HepG2 (cell line): ENCODE results near the gene TXNDC11. TPM values are rescaled to one million over a fixed set of nuclear protein-coding genes. Genes with fewer than 3 reads are reported as not detected.
A peak's percentile ranks its signal among the peaks of the same experiment; 100 is the strongest.

Experiments used
- CHD2 ChIP-seq: IDR thresholded peaks from 2 replicates; pipeline ENCODE4 v1.6.1; 2011; ENCODE audit warnings: low read depth, low read length, improper control_type of control experiment
- FUBP1 ChIP-seq: sonication (generic); formaldehyde crosslinking; IDR thresholded peaks from 2 replicates; pipeline ENCODE4 v1.5.1; 2020; ENCODE audit warnings: missing genetic modification reagents, mild to moderate bottlenecking, borderline replicate concordance
- GABPA ChIP-seq, 2 experiments: IDR thresholded peaks; 2 replicates each; pipeline ENCODE4 v1.6.1; 2011 to 2016; ENCODE audit warnings: low read depth in 2 of 2, low read length in 1 of 2, missing biosample characterization in 1 of 2, missing genetic modification characterization in 1 of 2
- HINFP ChIP-seq: sonication (generic); formaldehyde crosslinking; IDR thresholded peaks from 2 replicates; pipeline ENCODE4 v1.4.0; 2020; ENCODE audit warnings: low read depth, mild to moderate bottlenecking, missing genetic modification reagents
- IKZF5 ChIP-seq: IDR thresholded peaks from 2 replicates; pipeline ENCODE4 v1.6.1; 2018; ENCODE audit warnings: missing genetic modification reagents, mild to moderate bottlenecking, missing compliant biosample characterization
- KAT8 ChIP-seq: IDR thresholded peaks from 2 replicates; pipeline ENCODE4 v1.6.1; 2016; ENCODE audit warnings: missing genetic modification reagents, missing compliant biosample characterization
- LRRFIP1 ChIP-seq: sonication (generic); formaldehyde crosslinking; conservative IDR thresholded peaks from 2 replicates; pipeline ENCODE4 v1.4.0; 2020; ENCODE audit warnings: missing genetic modification reagents
- NFYC ChIP-seq: IDR thresholded peaks from 2 replicates; pipeline ENCODE4 v1.6.1; 2016; ENCODE audit warnings: missing genetic modification reagents, missing compliant biosample characterization
- POGZ ChIP-seq: sonication (generic); formaldehyde crosslinking; IDR thresholded peaks from 2 replicates; pipeline ENCODE4 v1.4.0; 2020; ENCODE audit warnings: mild to moderate bottlenecking, missing genetic modification reagents
- SRF ChIP-seq: IDR thresholded peaks from 2 replicates; pipeline ENCODE4 v1.6.1; 2011; ENCODE audit warnings: mild to moderate bottlenecking, low read depth, low read length, moderate library complexity
- TBL1XR1 ChIP-seq: fragments of 150-350 bp; IDR thresholded peaks from 2 replicates; pipeline ENCODE4 v1.6.1; 2014; ENCODE audit warnings: borderline replicate concordance, low read length; ENCODE audit not compliant: partially characterized antibody
- ZBTB26 ChIP-seq: IDR thresholded peaks from 2 replicates; pipeline ENCODE4 v1.6.1; 2016; ENCODE audit warnings: missing compliant biosample characterization, missing genetic modification reagents, borderline replicate concordance
- ZFP36L2 ChIP-seq: sonication (generic); formaldehyde crosslinking; IDR thresholded peaks from 2 replicates; pipeline ENCODE4 v1.4.0; 2020; ENCODE audit warnings: missing genetic modification reagents
- ZNF207 ChIP-seq: fragments of 450-650 bp; IDR thresholded peaks from 2 replicates; pipeline ENCODE4 v1.6.1; 2016; ENCODE audit warnings: antibody characterized with exemption, borderline replicate concordance
- ZNF251 ChIP-seq: sonication (generic); formaldehyde crosslinking; IDR thresholded peaks from 2 replicates; pipeline ENCODE4 v1.9.0; 2021; ENCODE audit warnings: mild to moderate bottlenecking, missing genetic modification reagents
- ZNF263 ChIP-seq: sonication (generic); formaldehyde crosslinking; IDR thresholded peaks from 2 replicates; pipeline ENCODE4 v1.4.0; 2020; ENCODE audit warnings: missing genetic modification reagents
- ZNF337 ChIP-seq: sonication (generic); formaldehyde crosslinking; IDR thresholded peaks from 2 replicates; pipeline ENCODE4 v1.5.1; 2020; ENCODE audit warnings: missing genetic modification reagents, low read depth, mild to moderate bottlenecking, borderline replicate concordance
- ZNF619 ChIP-seq: sonication (generic); formaldehyde crosslinking; IDR thresholded peaks from 2 replicates; pipeline ENCODE4 v1.4.0; 2020; ENCODE audit warnings: mild to moderate bottlenecking, missing genetic modification reagents
- ZSCAN29 ChIP-seq: sonication (generic); formaldehyde crosslinking; conservative IDR thresholded peaks from 2 replicates; pipeline ENCODE4 v1.4.0; 2020; ENCODE audit warnings: mild to moderate bottlenecking, missing genetic modification reagents
- polyA plus RNA-seq, 8 experiments: library from polyadenylated mRNA; depleted of rRNA in 3 of 8; stranded (reverse) in 7 of 8; unstranded in 1 of 8; fragments of >200 nt; fragmentation: Illumina TruSeq in 4 of 8; extraction: Trizol in 4 of 8; gene quantifications; 2 replicates each; pipeline versions ENCODE4 v1.2.1 to v1.2.3, GENCODE V29; 2011 to 2016; ENCODE audit warnings: low read depth in 4 of 8, missing spikeins in 1 of 8, mixed read lengths in 1 of 8; ENCODE audit not compliant: insufficient read depth in 1 of 8
- total RNA-seq, 5 experiments: library from RNA; depleted of rRNA; stranded (reverse); fragments of >200 nt; fragmentation: Illumina TruSeq; extraction: Trizol; gene quantifications; 2 replicates each; pipeline ENCODE4 v1.2.3, GENCODE V29; 2016; ENCODE audit warnings: low read depth in 1 of 5

The TXNDC11 gene
- total and polyA plus RNA-seq, 2 of the 13 experiments (the other 11 are each of a cell fraction or from before 2014, with no cell fraction given): 74.9 to 123 TPM

- TF ChIP-seq HINFP (CRISPR knock-in tag) (no peak; the same call in 1 of the 2 replicates), ZNF251 (no peak), ZSCAN29 (CRISPR knock-in tag) (no peak), ZFP36L2 (CRISPR knock-in tag) (no peak; the same call in 1 of the 2 replicates), FUBP1 (CRISPR knock-in tag) (peak; percentile 58; the same call in 1 of the 2 replicates), NFYC (CRISPR knock-in tag) (no peak; the same call in 1 of the 2 replicates), LRRFIP1 (CRISPR knock-in tag) (0 out of 2 replicates have a peak, but pooled peaks have one; percentile 15), POGZ (CRISPR knock-in tag) (peak; percentile 57; the same call in 1 of the 2 replicates), CHD2 (no peak; the same call in 1 of the 2 replicates), ZNF207 (no peak), ZNF337 (CRISPR knock-in tag) (no peak), SRF (no peak), ZBTB26 (CRISPR knock-in tag) (peak; percentile 7), IKZF5 (CRISPR knock-in tag) (peak; percentile 70), KAT8 (CRISPR knock-in tag) (peak; percentile 70), TBL1XR1 (peak; percentile 81), GABPA (IDR thresholded peaks at IDR 0.05; ENCODE audit: low read depth, low read length) (peak; percentile 27), GABPA (CRISPR knock-in tag; IDR thresholded peaks at IDR 0.05; ENCODE audit: low read depth) (peak; percentile 87), ZNF263 (peak; percentile 13; the same call in 1 of the 2 replicates), ZNF619 (peak; percentile 75; the same call in 1 of the 2 replicates)
Measured at GRCh38 chr16:11743308-11744074, 834 bp upstream of the TXNDC11 start (continued).
